ENCODE results near the gene UQCRHL.
"Not testable (repeated sequence)": the region's sequence is repeated elsewhere in the genome, so short reads cannot be mapped to it uniquely, and the experiment has no call there.

UQCRHL gene

DNA sequence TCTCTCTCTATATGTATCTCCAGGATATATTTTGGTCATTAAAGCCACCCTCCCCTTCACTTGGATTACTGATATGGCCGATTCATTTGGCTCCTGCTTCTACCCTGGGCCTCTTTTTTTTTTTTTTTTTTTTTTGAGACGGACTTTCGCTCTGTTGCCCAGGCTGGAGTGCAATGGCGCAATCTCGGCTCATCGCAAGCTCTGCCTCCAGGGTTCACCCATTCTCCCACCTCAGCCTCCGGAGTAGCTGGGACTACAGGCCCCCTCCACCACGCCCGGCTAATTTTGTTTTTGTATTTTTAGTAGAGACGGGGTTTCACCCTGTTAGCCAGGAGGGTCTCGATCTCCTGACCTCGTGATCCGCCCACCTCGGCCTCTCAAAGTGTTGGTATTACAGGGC lies 21.5 kb upstream of the UQCRHL start:
- not testable (repeated sequence) for H2AFZ ChIP-seq (ENCODE audit: low read depth, low read length); H3K36me3 ChIP-seq (ENCODE audit: insufficient read depth, low read length); H3K27me3 ChIP-seq (ENCODE audit: insufficient read depth, low read length); H3K9me3 ChIP-seq (ENCODE audit: low read length); H3K4me1 ChIP-seq (ENCODE audit: insufficient read depth, low read length); H3K4me3 ChIP-seq (ENCODE audit: low read length)

DNA sequence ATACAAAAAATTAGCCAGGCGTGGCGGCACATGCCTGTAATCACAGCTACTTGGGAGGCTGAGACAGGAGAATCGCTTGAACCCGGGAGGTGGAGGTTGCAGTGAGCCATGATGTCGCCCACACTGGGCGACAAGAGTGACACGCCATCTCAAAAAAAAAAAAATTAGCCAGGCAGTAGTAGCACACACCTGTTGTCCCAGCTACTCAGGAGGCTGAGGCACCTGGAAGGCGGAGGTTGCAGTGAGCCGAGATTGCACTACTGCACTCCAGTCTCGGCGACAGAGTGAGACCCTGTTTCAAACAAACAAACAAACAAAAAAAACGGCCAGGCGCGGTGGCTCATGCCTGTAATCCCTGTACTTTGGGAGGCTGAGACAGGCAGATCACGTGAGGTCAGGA lies 20.1 kb upstream of the UQCRHL start:
- not testable (repeated sequence) for H2AFZ ChIP-seq (ENCODE audit: low read depth, low read length); H3K27me3 ChIP-seq (ENCODE audit: insufficient read depth, low read length); H3K4me1 ChIP-seq (ENCODE audit: insufficient read depth, low read length); H3K4me3 ChIP-seq (ENCODE audit: low read length); H3K36me3 ChIP-seq (ENCODE audit: insufficient read depth, low read length); H3K9me3 ChIP-seq (ENCODE audit: low read length)

DNA sequence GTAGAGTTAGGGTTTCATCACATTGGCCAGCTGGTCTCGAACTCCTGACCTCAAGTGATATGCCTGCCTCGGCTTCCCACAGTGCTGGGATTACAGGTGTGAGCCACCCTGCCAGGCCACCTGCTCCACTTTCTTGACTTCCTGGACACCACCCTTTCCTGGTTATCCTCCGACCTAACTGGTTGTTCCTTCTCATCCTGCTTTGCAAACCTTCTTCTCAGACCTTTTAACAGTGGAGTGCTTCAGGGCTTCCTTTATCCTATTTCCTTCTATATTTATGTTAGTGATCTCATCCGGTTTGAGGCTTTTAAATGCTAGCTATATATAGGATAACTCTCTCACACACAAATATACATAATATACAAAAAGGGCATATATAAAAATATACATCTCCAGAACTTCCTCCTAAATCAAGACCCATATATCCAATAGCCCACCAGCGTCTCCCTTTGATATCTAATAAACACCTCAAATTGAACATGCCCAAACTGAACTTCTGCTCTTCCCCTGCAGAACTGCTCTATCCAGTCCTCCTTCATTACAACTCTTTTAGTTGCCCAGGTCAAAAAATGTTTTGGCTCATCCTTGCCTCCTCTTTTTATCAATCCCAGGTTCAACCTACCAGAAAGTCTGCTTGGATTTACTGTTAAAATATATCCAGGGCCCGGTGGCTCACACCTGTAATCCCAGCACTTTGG lies 19.5 kb upstream of the UQCRHL start:
- H3K4me1 ChIP-seq (ENCODE audit: insufficient read depth, low read length), result no peaks in the 10 kb centered on the region
- H3K36me3 ChIP-seq (ENCODE audit: insufficient read depth, low read length), result no peaks in the 10 kb centered on the region
- H3K4me3 ChIP-seq (ENCODE audit: low read length), result no peak overlapping the region
- H3K9me3 ChIP-seq (ENCODE audit: low read length), result peaks cover 3% of the 10 kb centered on the region
- H2AFZ ChIP-seq (ENCODE audit: low read depth, low read length), result no peak overlapping the region
- H3K27me3 ChIP-seq (ENCODE audit: insufficient read depth, low read length), result no peaks in the 10 kb centered on the region

DNA sequence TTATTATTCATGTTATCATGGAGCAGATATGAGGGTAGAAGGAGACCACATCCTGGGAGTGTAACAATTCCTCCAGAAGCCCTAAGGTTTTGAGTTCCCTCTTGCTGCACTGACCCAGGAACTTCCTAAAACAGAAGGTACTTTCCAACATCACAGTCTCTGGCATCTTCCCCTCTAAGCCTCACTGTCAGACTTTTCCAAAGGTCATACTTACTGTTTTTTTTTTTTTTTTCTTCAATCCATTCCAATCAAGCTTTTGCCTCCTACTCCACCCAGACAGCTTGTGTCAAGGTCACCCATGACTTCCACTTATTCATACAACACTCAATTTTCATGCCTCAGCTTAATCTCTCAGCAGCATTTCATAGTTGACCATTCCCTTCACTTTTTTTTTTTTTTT lies 18.4 kb upstream of the UQCRHL start:
- Histone ChIP-seq H2AFZ (ENCODE audit: low read depth, low read length) (no peak overlapping the region), H3K36me3 (ENCODE audit: insufficient read depth, low read length) (no peaks in the 10 kb centered on the region), H3K27me3 (ENCODE audit: insufficient read depth, low read length) (no peaks in the 10 kb centered on the region), H3K4me3 (ENCODE audit: low read length) (no peak overlapping the region), H3K4me1 (ENCODE audit: insufficient read depth, low read length) (no peaks in the 10 kb centered on the region), H3K9me3 (ENCODE audit: low read length) (peaks cover 3% of the 10 kb centered on the region)

DNA sequence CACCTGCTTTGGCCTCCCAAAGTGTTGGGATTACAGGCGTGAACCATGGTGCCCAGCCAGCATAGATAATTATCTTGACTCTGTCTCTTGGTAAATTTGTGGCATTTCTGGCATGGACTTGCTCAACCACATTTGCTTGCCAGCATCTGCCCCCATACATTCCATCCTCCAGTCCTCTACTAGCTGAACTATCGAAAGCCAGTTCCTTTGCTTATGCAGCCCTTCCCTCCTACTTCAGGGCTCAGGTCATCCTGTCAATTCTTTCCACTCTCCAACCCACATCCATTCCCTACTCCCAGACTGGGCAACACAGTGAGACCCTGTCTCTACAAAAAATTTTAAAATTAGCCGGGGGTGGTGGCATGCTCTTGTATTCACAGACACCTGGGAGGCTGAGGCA lies 13.0 kb upstream of the UQCRHL start:
- no peak overlapping the region for H3K4me3 ChIP-seq (ENCODE audit: low read length)
- no peaks in the 10 kb centered on the region for H3K27me3 ChIP-seq (ENCODE audit: insufficient read depth, low read length)
- H3K36me3 ChIP-seq (ENCODE audit: insufficient read depth, low read length), result peaks cover 6% of the 10 kb centered on the region
- H3K9me3 ChIP-seq (ENCODE audit: low read length), result no peaks in the 10 kb centered on the region
- H2AFZ ChIP-seq (ENCODE audit: low read depth, low read length), result no peak overlapping the region
- peaks cover 4% of the 10 kb centered on the region for H3K4me1 ChIP-seq (ENCODE audit: insufficient read depth, low read length)

DNA sequence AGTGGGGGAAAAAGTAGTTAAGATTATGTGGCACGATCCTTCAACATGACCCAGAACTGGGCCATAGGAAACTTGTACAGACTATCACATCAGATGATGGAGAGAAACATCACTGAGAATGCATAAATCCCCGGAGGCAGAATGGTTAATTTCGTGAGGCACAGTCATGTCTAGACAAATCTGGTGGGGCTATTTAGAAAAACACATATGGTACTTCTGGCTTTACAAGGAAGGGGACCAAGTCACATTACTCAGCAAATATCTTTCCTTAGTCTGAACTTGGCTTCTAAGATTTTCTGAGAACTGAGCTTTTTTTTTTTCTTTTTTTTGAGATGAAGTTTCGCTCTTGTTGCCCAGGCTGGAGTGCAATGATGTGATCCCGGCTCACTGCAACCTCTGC lies 9.2 kb upstream of the UQCRHL start:
- Histone ChIP-seq H3K4me3 (ENCODE audit: low read length) (no peak overlapping the region), H3K4me1 (ENCODE audit: insufficient read depth, low read length) (peaks cover 6% of the 10 kb centered on the region), H2AFZ (ENCODE audit: low read depth, low read length) (no peak overlapping the region), H3K9me3 (ENCODE audit: low read length) (no peaks in the 10 kb centered on the region), H3K27me3 (ENCODE audit: insufficient read depth, low read length) (no peaks in the 10 kb centered on the region), H3K36me3 (ENCODE audit: insufficient read depth, low read length) (peaks cover 6% of the 10 kb centered on the region)

DNA sequence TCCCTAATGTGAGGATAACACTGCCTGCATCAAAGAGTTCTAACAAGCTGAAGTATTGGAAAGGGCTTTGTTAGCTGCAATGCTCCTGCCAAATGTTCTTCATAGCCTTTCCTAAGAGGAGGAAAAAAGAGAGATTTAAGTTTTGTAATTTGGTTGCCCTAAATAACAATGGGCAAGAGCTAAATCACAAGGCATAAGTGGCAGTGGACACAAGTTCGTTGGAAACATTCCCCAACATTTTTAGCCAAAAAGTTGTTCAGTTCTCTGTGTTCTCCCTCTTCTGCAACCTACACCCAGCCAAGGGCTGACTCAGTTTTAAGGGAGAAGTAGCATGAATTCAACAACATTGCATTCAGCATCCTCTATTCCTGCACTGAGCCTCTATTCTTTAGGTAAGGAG lies 2.6 kb upstream of the UQCRHL start:
- H3K4me1 ChIP-seq (ENCODE audit: insufficient read depth, low read length), result no peaks in the 10 kb centered on the region
- no peak overlapping the region for H3K4me3 ChIP-seq (ENCODE audit: low read length)
- no peaks in the 10 kb centered on the region for H3K9me3 ChIP-seq (ENCODE audit: low read length)
- no peak overlapping the region for H2AFZ ChIP-seq (ENCODE audit: low read depth, low read length)
- H3K36me3 ChIP-seq (ENCODE audit: insufficient read depth, low read length), result no peaks in the 10 kb centered on the region
- H3K27me3 ChIP-seq (ENCODE audit: insufficient read depth, low read length), result no peaks in the 10 kb centered on the region

DNA sequence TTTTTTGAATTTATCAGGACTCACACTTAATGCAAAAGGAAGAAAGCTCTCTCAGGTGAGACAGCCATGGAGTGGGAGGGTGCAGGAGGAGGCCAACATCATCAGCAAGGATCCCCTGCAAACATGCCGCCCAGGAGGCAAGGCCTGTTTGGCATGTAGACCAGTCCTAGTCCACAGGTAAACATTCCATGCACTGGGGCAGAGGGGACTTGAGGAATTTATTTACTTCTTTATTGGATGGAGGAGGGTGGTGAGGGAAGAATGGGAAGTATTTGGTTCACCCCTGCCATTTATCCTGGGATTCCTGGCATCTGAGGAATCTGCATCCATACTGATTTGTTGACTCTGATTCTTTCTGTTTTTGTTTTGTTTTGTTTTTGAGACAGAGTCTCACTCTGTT lies 1.5 kb upstream of the UQCRHL start:
- Histone ChIP-seq H2AFZ (ENCODE audit: low read depth, low read length) (no peak overlapping the region), H3K4me3 (ENCODE audit: low read length) (no peak overlapping the region), H3K9me3 (ENCODE audit: low read length) (no peaks in the 10 kb centered on the region), H3K27me3 (ENCODE audit: insufficient read depth, low read length) (no peaks in the 10 kb centered on the region), H3K36me3 (ENCODE audit: insufficient read depth, low read length) (no peaks in the 10 kb centered on the region), H3K4me1 (ENCODE audit: insufficient read depth, low read length) (peaks cover 4% of the 10 kb centered on the region)

DNA sequence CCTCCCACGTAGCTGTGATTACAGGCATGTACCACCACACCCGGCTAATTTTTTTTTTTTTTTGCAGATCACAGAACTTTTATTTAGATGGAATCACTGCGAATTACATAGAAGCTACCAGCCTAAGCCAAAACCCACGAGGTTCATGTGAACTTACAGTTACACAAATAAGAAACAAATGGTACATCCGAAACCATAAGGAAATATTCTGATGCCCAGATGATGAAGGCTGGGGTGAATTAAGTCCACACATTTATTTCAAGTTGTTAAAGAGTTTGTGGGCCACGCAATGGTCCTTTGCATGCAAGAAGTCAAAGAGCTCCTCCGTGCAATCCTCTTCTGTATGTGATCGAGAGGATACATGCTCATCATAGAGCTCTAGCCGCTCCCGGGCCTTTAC lies 328 bp downstream of the UQCRHL start:
- H2AFZ ChIP-seq (ENCODE audit: low read depth, low read length), result no peak overlapping the region
- no peak overlapping the region for H3K4me3 ChIP-seq (ENCODE audit: low read length)
- H3K9me3 ChIP-seq (ENCODE audit: low read length), result no peaks in the 10 kb centered on the region
- H3K36me3 ChIP-seq (ENCODE audit: insufficient read depth, low read length), result no peaks in the 10 kb centered on the region
- H3K27me3 ChIP-seq (ENCODE audit: insufficient read depth, low read length), result no peaks in the 10 kb centered on the region
- H3K4me1 ChIP-seq (ENCODE audit: insufficient read depth, low read length), result peaks cover 8% of the 10 kb centered on the region

DNA sequence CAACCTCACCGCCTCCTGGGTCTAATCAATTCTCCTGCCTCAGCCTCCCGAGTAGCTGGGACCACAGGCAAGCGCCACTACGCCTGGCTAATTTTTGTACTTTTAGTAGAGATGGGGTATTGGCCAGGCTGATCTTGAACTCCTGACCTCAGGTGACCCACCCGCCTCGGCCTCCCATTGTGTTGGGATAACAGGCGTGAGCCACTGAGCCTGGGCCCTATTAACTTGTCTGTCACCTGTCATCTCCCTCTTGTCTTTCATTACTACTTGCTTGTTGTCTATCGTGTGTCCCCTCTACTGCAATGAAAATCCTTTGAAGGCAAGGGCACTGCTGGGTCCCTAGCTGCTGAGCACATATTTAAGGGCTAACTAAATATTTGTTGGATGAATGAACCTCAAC lies 3.4 kb downstream of the UQCRHL start:
- Histone ChIP-seq H3K36me3 (ENCODE audit: insufficient read depth, low read length) (no peaks in the 10 kb centered on the region), H3K9me3 (ENCODE audit: low read length) (no peaks in the 10 kb centered on the region), H2AFZ (ENCODE audit: low read depth, low read length) (no peak overlapping the region), H3K4me3 (ENCODE audit: low read length) (no peak overlapping the region), H3K4me1 (ENCODE audit: insufficient read depth, low read length) (peaks cover 19% of the 10 kb centered on the region), H3K27me3 (ENCODE audit: insufficient read depth, low read length) (peaks cover 6% of the 10 kb centered on the region)

DNA sequence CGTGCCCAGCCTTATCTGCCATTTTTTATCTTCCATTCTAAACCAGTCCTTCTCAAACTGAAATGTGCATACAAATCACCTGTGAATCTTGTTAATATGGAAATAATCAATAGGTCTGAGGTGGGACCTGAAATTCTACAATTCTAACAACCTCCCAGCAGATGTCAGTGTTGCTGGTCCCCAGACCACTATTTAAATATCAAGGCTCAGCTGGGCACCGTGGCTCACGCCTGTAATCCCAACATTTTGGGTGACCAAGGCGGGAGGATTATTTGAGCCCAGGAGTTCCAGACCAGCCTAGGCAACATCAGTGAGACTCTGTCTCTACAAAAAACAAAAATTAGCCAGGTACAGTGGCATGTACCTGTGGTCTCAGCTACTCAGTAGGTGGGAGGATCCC lies 4.1 kb downstream of the UQCRHL start:
- H3K27me3 ChIP-seq (ENCODE audit: insufficient read depth, low read length), result peaks cover 6% of the 10 kb centered on the region
- H2AFZ ChIP-seq (ENCODE audit: low read depth, low read length), result no peak overlapping the region
- H3K4me1 ChIP-seq (ENCODE audit: insufficient read depth, low read length), result peaks cover 19% of the 10 kb centered on the region
- no peaks in the 10 kb centered on the region for H3K36me3 ChIP-seq (ENCODE audit: insufficient read depth, low read length)
- no peak overlapping the region for H3K4me3 ChIP-seq (ENCODE audit: low read length)
- no peaks in the 10 kb centered on the region for H3K9me3 ChIP-seq (ENCODE audit: low read length)

DNA sequence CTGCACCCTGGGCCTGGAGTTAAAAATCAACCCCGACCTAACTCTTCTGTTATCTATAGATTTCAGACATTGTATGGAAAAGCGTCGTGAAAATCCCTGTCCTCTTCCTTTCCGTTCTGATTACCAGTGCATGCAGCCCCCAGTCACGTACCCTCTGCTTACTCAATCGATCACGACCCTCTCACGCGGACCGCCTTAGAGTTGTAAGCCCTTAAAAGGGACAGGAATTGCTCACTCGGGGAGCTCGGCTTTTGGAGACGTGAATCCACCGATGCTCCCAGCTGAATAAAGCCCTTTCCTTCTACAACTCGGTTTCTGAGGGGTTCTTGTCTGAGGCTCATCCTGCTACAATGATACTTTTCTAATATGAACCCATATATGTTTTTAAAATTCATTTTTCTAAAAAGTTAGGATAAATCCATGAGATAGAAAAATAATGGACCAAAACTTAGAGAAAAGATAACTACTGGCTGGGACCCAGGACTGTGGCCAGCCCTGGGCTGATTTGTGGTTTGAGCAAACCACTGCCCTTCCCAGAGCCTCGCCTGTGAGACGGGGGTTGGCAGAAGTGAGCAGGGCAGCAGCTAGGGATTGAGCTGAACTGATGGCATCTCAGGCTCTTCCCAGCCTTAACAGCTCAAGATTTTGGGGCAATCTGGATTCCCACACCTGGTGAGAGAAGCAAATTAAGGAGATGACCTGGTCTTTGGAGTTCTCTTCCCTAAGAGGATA lies 5.0 kb downstream of the UQCRHL start:
- no peak overlapping the region for H2AFZ ChIP-seq (ENCODE audit: low read depth, low read length)
- H3K4me3 ChIP-seq (ENCODE audit: low read length), result no peak overlapping the region
- H3K9me3 ChIP-seq (ENCODE audit: low read length), result no peaks in the 10 kb centered on the region
- no peaks in the 10 kb centered on the region for H3K36me3 ChIP-seq (ENCODE audit: insufficient read depth, low read length)
- peaks cover 6% of the 10 kb centered on the region for H3K27me3 ChIP-seq (ENCODE audit: insufficient read depth, low read length)
- peaks cover 19% of the 10 kb centered on the region for H3K4me1 ChIP-seq (ENCODE audit: insufficient read depth, low read length)

DNA sequence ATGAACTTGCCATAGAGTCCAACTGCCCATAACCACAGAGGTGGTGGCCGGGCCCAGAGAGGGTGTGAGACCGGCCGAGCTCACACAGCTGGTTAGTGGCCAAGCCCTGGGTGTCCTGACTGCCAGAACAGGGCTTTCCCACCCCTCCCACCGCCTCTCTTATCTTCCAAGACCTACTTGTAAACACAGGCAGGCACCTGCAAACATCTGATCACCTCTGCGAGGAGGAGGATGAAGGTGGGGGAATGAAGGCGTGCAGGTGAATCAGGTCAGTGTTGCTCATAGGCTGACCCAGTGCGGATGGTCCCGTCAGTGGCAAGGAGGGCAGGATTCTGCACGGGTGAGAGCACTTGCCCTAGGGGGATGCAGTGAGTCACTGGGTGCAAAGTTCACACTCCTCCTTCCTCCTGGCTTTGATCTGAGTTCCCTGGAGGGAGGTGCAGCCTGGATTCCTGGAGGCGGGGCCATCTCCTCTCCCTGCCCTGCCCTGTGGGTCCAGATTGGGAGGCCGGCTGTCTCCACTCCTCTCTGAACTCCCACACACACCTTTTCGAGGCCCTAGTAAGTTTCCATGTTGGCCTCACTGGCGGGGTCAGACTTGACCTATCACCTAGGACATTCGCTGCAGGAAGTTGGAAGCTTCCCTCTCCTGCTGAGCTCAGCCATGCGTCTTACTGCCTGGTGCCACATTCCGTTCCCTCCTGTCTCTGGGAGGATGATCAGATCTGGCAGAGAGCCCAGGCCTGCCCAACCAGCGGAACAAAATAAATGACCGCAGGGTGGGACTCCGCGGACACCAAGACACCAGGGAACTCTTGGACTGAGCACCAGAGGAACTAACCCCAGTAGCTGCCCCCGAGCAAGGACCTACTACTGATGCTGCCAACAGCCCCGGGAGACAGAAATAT lies 7.3 kb downstream of the UQCRHL start:
- H3K36me3 ChIP-seq (ENCODE audit: insufficient read depth, low read length), result no peaks in the 10 kb centered on the region
- H3K4me1 ChIP-seq (ENCODE audit: insufficient read depth, low read length), result peaks cover 19% of the 10 kb centered on the region
- H3K27me3 ChIP-seq (ENCODE audit: insufficient read depth, low read length), result peaks cover 6% of the 10 kb centered on the region
- H3K9me3 ChIP-seq (ENCODE audit: low read length), result no peaks in the 10 kb centered on the region
- H2AFZ ChIP-seq (ENCODE audit: low read depth, low read length), result no peak overlapping the region
- H3K4me3 ChIP-seq (ENCODE audit: low read length), result no peak overlapping the region

Data from neuron (in vitro differentiated cells).